Parathyroid adenoma (tissue), 2 donors: ENCODE results near the gene TSPAN2.

Source experiments
- H2AFZ ChIP-seq: fragments of 300-600 bp; sonication (generic); one replicate; pipeline ENCODE4 v1.7.0; 2017; ENCODE audit warnings: antibody characterized with exemption, mild to moderate bottlenecking
- H3K27ac ChIP-seq: fragments of 300-600 bp; sonication (generic); one replicate; pipeline ENCODE4 v1.7.0; 2017
- H3K27me3 ChIP-seq: fragments of 300-600 bp; sonication (generic); one replicate; pipeline ENCODE4 v1.7.0; 2017; ENCODE audit warnings: low read length; ENCODE audit not compliant: control insufficient read depth, insufficient read depth
- H3K36me3 ChIP-seq: fragments of 300-600 bp; sonication (generic); one replicate; pipeline ENCODE4 v1.7.0; 2017; ENCODE audit warnings: low read length; ENCODE audit not compliant: control insufficient read depth, insufficient read depth
- H3K4me1 ChIP-seq: fragments of 300-600 bp; sonication (generic); one replicate; pipeline ENCODE4 v1.7.0; 2017; ENCODE audit warnings: control low read depth
- H3K4me2 ChIP-seq: fragments of 300-600 bp; sonication (generic); one replicate; pipeline ENCODE4 v1.7.0; 2017; ENCODE audit warnings: low read length
- H3K4me3 ChIP-seq: fragments of 300-600 bp; sonication (generic); one replicate; pipeline ENCODE4 v1.7.0; 2017; ENCODE audit warnings: low read depth, low read length
- H3K79me2 ChIP-seq: fragments of 300-600 bp; sonication (generic); one replicate; pipeline ENCODE4 v1.7.0; 2017; ENCODE audit warnings: control low read depth
- H3K9ac ChIP-seq: fragments of 300-600 bp; sonication (generic); one replicate; pipeline ENCODE4 v1.7.0; 2017; ENCODE audit warnings: mild to moderate bottlenecking
- H3K9me3 ChIP-seq: fragments of 300-600 bp; sonication (generic); one replicate; pipeline ENCODE4 v1.7.0; 2017; ENCODE audit warnings: low read length; ENCODE audit not compliant: control insufficient read depth
- TF ChIP-seq, protein P1 (sequence below): fragments of 300-600 bp; sonication (generic); IDR thresholded peaks from one replicate; pipeline ENCODE4 v1.7.0; 2017; ENCODE audit warnings: antibody characterized with exemption, mild to moderate bottlenecking
- donor health status: primary hyperparathyroidism.

Gene TSPAN2

GRCh38 chr1:115057661-115058254, 31.5 kb downstream of the TSPAN2 start:
- peak overlapping the region; percentile 42 for H2AFZ ChIP-seq
- H3K27ac ChIP-seq, result peak overlapping the region; percentile 90
- no peaks in the 10 kb centered on the region for H3K27me3 ChIP-seq
- peak overlapping the region; percentile 80 for H3K4me2 ChIP-seq
- H3K4me1 ChIP-seq, result peaks cover 19% of the 10 kb centered on the region
- H3K79me2 ChIP-seq, result no peaks in the 10 kb centered on the region
- H3K4me3 ChIP-seq, result peak overlapping the region; percentile 13
- no peaks in the 10 kb centered on the region for H3K36me3 ChIP-seq
- TF ChIP-seq, protein P1, sequence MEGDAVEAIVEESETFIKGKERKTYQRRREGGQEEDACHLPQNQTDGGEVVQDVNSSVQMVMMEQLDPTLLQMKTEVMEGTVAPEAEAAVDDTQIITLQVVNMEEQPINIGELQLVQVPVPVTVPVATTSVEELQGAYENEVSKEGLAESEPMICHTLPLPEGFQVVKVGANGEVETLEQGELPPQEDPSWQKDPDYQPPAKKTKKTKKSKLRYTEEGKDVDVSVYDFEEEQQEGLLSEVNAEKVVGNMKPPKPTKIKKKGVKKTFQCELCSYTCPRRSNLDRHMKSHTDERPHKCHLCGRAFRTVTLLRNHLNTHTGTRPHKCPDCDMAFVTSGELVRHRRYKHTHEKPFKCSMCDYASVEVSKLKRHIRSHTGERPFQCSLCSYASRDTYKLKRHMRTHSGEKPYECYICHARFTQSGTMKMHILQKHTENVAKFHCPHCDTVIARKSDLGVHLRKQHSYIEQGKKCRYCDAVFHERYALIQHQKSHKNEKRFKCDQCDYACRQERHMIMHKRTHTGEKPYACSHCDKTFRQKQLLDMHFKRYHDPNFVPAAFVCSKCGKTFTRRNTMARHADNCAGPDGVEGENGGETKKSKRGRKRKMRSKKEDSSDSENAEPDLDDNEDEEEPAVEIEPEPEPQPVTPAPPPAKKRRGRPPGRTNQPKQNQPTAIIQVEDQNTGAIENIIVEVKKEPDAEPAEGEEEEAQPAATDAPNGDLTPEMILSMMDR, result no peak
- no peaks in the 10 kb centered on the region for H3K9me3 ChIP-seq
- no peak overlapping the region for H3K9ac ChIP-seq

DNA sequence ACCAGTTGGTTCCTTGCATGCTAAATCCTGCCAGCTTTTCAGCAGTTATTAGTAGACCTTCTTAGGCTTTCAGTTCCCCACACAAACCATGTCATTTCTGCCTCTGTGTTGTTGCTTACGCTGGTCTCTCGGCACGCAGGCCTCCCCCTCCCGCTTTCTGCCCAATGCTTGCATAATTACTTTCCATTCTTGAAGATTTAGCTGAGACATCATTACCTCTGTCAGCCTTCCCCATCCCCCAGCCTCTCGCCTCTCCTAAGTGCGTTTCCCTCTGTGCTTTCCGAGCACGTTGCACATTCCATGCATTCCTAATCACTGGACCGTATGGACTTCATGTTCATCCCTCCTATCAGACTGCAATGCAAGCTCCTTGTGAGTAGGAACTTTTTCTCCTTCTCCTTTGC, 32.9 kb downstream of the TSPAN2 start:
- peak overlapping the region; percentile 90 for H3K27ac ChIP-seq

DNA sequence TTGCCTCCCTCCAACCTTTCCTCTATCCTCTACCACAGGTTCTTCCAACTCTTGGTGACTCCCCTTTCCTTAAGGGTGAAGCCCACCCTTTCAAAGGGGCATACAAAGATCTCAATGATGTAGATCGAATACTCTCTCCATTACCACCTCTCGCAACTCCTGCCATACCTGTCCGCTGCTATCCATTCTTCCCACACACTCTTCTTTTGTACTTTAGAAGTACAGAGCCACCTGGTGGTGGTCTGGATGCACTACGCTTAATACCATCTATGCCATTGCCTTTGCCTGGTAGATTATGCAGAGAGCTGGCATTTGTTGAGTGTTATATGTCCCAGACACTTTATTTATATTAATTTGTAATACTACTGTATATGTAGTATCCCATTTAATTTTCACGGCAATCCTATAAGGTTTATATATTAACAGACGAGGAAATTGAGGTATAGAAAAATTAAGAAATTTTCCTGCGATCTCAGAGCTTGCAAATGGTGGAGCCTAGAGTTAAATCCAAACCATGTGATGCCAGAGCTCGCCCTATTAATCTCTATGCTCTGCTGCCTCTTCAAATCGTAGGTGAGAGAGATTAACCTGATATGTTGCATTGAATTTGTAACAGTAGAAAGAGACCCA, 36.7 kb downstream of the TSPAN2 start:
- Histone ChIP-seq H3K9ac (no peak overlapping the region), H2AFZ (no peak overlapping the region), H3K36me3 (no peaks in the 10 kb centered on the region), H3K4me1 (peaks cover 20% of the 10 kb centered on the region), H3K27me3 (no peaks in the 10 kb centered on the region), H3K27ac (no peak overlapping the region), H3K79me2 (no peaks in the 10 kb centered on the region), H3K4me3 (no peak overlapping the region), H3K4me2 (no peak overlapping the region), H3K9me3 (no peaks in the 10 kb centered on the region)
- TF ChIP-seq, protein P1, result peak; percentile 73

More for the DNA sequence above, 32.9 kb downstream of the TSPAN2 start:
- no peaks in the 10 kb centered on the region for H3K27me3 ChIP-seq
- peak overlapping the region; percentile 62 for H3K4me3 ChIP-seq
- H2AFZ ChIP-seq, result peak overlapping the region; percentile 60
- peaks cover 21% of the 10 kb centered on the region for H3K4me1 ChIP-seq
- peak overlapping the region; percentile 80 for H3K4me2 ChIP-seq
- TF ChIP-seq, protein P1, result no peak
- no peak overlapping the region for H3K9ac ChIP-seq
- no peaks in the 10 kb centered on the region for H3K9me3 ChIP-seq
- no peaks in the 10 kb centered on the region for H3K79me2 ChIP-seq
- H3K36me3 ChIP-seq, result no peaks in the 10 kb centered on the region

- H3K27me3 ChIP-seq, result no peaks in the 10 kb centered on the region
- no peaks in the 10 kb centered on the region for H3K36me3 ChIP-seq
- no peak overlapping the region for H3K27ac ChIP-seq
- H3K9me3 ChIP-seq, result no peaks in the 10 kb centered on the region
- H3K4me3 ChIP-seq, result no peak overlapping the region
- peaks cover 13% of the 10 kb centered on the region for H3K4me1 ChIP-seq
- TF ChIP-seq, protein P1, result no peak
- H3K9ac ChIP-seq, result no peak overlapping the region
- no peak overlapping the region for H2AFZ ChIP-seq
- no peaks in the 10 kb centered on the region for H3K79me2 ChIP-seq
- H3K4me2 ChIP-seq, result no peak overlapping the region
Measured at GRCh38 chr1:115051850-115052249, 37.5 kb downstream of the TSPAN2 start.

GRCh38 chr1:115046751-115047150, 42.6 kb downstream of the TSPAN2 start:
- H3K27ac ChIP-seq, result no peak overlapping the region
- no peak overlapping the region for H2AFZ ChIP-seq
- TF ChIP-seq, protein P1, result no peak
- H3K9ac ChIP-seq, result no peak overlapping the region
- H3K79me2 ChIP-seq, result no peaks in the 10 kb centered on the region
- no peak overlapping the region for H3K4me3 ChIP-seq
- no peak overlapping the region for H3K4me2 ChIP-seq
- H3K36me3 ChIP-seq, result no peaks in the 10 kb centered on the region
- H3K27me3 ChIP-seq, result no peaks in the 10 kb centered on the region
- no peaks in the 10 kb centered on the region for H3K4me1 ChIP-seq
- no peaks in the 10 kb centered on the region for H3K9me3 ChIP-seq
